Pancreas (tissue), 10 donors: Measurements from ENCODE around the gene HPN. TPM values are rescaled to one million over a fixed set of nuclear protein-coding genes. Genes with fewer than 3 reads are reported as not detected.

Experiments
- ATAC-seq, 4 donors: fragments of 200-7000 bp; cut with Tn5 transposase; one replicate each; pipeline versions ENCODE4 v1.8.0 to v1.9.1; 2020; ENCODE audit warnings: mild to moderate bottlenecking in 4 of 4, moderate library complexity in 4 of 4
- DNase-seq, 6 donors: peaks; one replicate each; pipeline ENCODE4 v3.0.0-alpha.2; 2020
- FAIRE-seq: peaks from 2 replicates; lab custom pipeline; 2012; peaks lifted over from hg19 to GRCh38; lab: Jason Lieb, UNC
- H3K27ac ChIP-seq, 4 donors: fragments of 200-600 bp; sonication (generic); 1 replicate in 3 of 4; 2 replicates in 1 of 4; pipeline versions ENCODE4 v1.5.0 to v1.8.0; 2020
- H3K27me3 ChIP-seq, 4 donors: fragments of 200-600 bp; one replicate each; pipeline ENCODE4 v1.8.0; 2021
- H3K36me3 ChIP-seq, 3 donors: fragments of 200-600 bp; sonication (generic) in 1 of 3; one replicate each; pipeline versions ENCODE4 v1.5.0 to v1.8.0; 2020 to 2021
- H3K4me1 ChIP-seq, 3 donors: fragments of 200-600 bp; one replicate each; pipeline ENCODE4 v1.8.0; 2021
- H3K4me3 ChIP-seq, 4 donors: fragments of 200-600 bp; sonication (generic) in 2 of 4; one replicate each; pipeline versions ENCODE4 v1.5.0 to v1.8.0; 2020 to 2021
- H3K9me3 ChIP-seq, 4 donors: fragments of 200-600 bp; one replicate each; pipeline ENCODE4 v1.8.0; 2021
- WGBS, 2 donors: extraction: QIAGEN DNeasy Blood & Tissue Kit; methylation state at CpG; one replicate each; pipeline ENCODE4 v1.1.7; 2013; 5-methylcytosine and 5-hydroxymethylcytosine counted together
- intact Hi-C, 3 donors: fragments of 100-400 bp; cut with DNase I; formaldehyde crosslinking; loops; one replicate each; pipeline versions ENCODE4 v1.11.1 to v1.14.2; 2022
- polyA plus RNA-seq, 2 donors: library from polyadenylated mRNA; stranded (reverse); fragments of 200-250 nt; gene quantifications; one replicate each; pipeline ENCODE4 v1.2.3, GENCODE V29; 2013
- total RNA-seq, 6 donors: library from RNA; stranded (reverse); fragmentation: NEBNext Ultra II Directional in 4 of 6; extraction: Animal tissue kit (Norgen Biotek cat#: 25700) in 4 of 6; gene quantifications; one replicate each; pipeline versions ENCODE4 v1.2.1 to v1.2.4, GENCODE V29; 2021 to 2023
- TF ChIP-seq, protein P1 (sequence below), 4 donors: fragments of 200-600 bp; sonication (generic) in 3 of 4; IDR thresholded peaks; one replicate each; pipeline versions ENCODE4 v1.5.0 to v1.8.0; 2021; ENCODE audit warnings: antibody characterized with exemption in 4 of 4
- donor health status: healthy with polysubstance abuse.
- donor health status: DM: no; HTN: no; CAD: no; lungs with moderate emphysema.
- donor health status: DM: no; HTN: no; CAD: no.
- donor health status: control.
- donor health status: control.
- donor health status: Bipolar disorder and iron deficiency.
- donor health status: DM: yes; HTN: yes; CAD: no.
- donor health status: DM: no; HTN: no; CAD: no.
- donor health status: DM: no; HTN: no; CAD: no.
- donor health status: DM: yes; HTN: yes; CAD: no.

Gene HPN
- total and polyA plus RNA-seq, 8 donors, result 93.0 to 238 (median 124) TPM

DNA sequence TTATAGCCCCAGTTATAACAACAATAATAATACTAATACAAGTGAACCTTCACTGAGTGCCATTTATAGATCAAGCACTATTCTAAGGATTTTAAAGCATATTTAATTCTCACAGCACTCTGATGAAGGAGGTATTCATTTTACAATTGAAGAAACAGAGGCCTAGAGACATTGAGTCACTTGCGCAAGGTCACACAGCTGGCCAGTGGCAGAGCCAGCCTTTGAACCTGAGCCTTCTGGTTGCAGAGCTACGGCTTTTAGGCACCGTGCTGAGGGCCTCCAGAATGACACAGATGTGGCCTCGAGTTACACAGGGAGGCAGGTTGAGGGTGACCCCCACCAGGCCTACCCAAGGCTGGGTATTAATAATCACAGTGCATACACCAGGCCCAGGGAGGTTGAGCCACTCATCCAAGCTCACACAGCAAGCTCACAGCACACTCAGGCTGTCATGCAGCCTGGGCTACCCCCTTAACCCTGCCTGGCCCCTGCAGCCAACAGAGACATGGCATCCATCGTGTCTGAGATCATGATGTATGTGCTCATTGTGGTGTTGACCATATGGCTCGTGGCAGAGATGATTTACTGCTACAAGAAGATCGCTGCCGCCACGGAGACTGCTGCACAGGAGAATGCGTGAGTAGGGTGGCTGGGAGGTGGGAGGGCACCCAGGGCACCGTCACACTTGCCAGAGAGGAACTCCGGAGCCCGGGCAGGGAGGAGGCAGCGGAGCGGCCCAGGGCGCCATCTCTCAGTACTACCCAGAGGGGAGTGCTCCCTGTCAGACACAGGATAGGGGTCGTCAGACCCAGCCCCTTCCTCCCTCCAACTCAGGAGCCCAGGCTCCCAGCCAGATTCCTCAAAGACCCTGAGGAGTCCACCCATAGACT is 2.7 kb upstream of the HPN start:
- TF ChIP-seq, protein P1, sequence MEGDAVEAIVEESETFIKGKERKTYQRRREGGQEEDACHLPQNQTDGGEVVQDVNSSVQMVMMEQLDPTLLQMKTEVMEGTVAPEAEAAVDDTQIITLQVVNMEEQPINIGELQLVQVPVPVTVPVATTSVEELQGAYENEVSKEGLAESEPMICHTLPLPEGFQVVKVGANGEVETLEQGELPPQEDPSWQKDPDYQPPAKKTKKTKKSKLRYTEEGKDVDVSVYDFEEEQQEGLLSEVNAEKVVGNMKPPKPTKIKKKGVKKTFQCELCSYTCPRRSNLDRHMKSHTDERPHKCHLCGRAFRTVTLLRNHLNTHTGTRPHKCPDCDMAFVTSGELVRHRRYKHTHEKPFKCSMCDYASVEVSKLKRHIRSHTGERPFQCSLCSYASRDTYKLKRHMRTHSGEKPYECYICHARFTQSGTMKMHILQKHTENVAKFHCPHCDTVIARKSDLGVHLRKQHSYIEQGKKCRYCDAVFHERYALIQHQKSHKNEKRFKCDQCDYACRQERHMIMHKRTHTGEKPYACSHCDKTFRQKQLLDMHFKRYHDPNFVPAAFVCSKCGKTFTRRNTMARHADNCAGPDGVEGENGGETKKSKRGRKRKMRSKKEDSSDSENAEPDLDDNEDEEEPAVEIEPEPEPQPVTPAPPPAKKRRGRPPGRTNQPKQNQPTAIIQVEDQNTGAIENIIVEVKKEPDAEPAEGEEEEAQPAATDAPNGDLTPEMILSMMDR (IDR thresholded peaks at IDR 0.05), result no peak
- Histone ChIP-seq H3K9me3 (no peaks in the 10 kb centered on the region), H3K27ac (no peak overlapping the region), H3K4me3 (no peak overlapping the region), H3K4me1 (peaks cover 0 to 14% (median 8%) of the 10 kb centered on the region in 3 donors), H3K27me3 (no peaks in the 10 kb centered on the region), H3K36me3 (no peaks in the 10 kb centered on the region)
- 82 to 86% methylated on average over 17 of the region's 17 CpGs for WGBS, 2 donors
- FAIRE-seq (no peak), DNase-seq (peak in 1 of 6 donors; percentile 58), ATAC-seq (no peak)
- intact Hi-C loops, result no loop called here

DNA sequence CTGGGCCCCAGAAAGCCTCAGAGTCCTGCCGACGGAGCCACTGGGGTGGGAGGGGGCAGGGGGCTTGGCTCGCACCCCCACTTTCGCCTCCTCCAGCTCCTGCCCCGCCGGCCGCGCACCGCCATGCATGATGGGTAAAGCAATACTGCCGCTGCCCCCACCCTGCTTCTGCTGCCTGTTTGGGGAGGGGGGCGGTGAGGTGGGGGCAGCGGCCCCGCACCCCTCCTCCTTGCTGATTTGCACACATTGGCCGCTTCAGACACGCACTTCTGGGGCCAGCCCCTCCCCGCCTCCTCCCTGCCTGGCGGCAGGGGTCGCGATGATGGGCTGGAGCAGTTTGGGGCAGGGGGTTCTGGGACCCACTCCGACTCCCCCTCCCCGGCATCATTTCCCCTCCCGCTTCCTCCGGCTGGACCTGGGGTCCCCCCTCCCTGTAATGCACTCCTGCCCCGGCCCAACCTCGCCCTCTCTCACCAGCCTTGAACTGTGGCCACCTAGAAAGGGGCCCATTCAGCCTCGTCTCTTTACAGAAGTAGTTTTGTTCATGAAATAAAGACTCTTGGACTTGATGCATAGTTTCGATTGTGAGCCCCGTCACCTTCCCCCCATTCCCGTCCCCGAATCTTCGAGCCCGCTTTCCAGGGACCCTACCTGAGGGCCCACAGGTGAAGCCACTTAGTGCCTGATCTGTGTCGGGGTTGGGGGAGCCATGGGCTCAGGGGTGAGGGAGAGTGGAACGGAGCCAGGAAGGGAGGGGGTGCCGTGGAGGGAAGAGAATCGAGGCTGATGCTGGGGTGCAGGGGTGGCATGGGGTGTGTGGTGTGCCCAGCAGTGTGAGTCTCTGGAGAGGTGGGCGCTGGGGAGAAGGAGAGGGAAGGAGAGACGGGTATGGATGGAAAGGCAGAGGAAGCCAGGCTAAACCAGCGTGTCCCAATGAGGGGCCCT is 1.4 kb upstream of the HPN start:
- peak overlapping the region; percentile 57 to 91 (median 86) for H3K27ac ChIP-seq
- FAIRE-seq (no peak), ATAC-seq (no peak), DNase-seq (peak in 2 of 6 donors; percentile 55 to 75)
- peaks cover 0 to 22% (median 8%) of the 10 kb centered on the region in 3 donors for H3K4me1 ChIP-seq
- peak overlapping the region in 1 of 4 donors; percentile 58 for H3K4me3 ChIP-seq
- no peaks in the 10 kb centered on the region for H3K9me3 ChIP-seq
- TF ChIP-seq, protein P1 (IDR thresholded peaks at IDR 0.05), result no peak
- no peaks in the 10 kb centered on the region for H3K36me3 ChIP-seq
- H3K27me3 ChIP-seq, result no peaks in the 10 kb centered on the region
- WGBS, 2 donors, result 75 to 76% methylated on average over 29 to 39 of the region's 39 CpGs
- intact Hi-C loops, result no loop called here

GRCh38 chr19:35040826-35041547 is 534 bp upstream of the HPN start:
- no peaks in the 10 kb centered on the region for H3K27me3 ChIP-seq
- H3K9me3 ChIP-seq, result no peaks in the 10 kb centered on the region
- WGBS, 2 donors, result 4 to 8% methylated on average over 29 to 36 of the region's 36 CpGs
- peaks cover 0 to 22% (median 8%) of the 10 kb centered on the region in 3 donors for H3K4me1 ChIP-seq
- H3K36me3 ChIP-seq, result no peaks in the 10 kb centered on the region
- DNase-seq, result peak; percentile 92 to 98 (median 96)
- peak overlapping the region; percentile 57 to 91 (median 86) for H3K27ac ChIP-seq
- no peak for FAIRE-seq
- TF ChIP-seq, protein P1 (IDR thresholded peaks at IDR 0.05), result no peak
- peak; percentile 72 to 80 (median 76) for ATAC-seq
- intact Hi-C loops, result no loop called here
- peak overlapping the region in 3 of 4 donors; percentile 26 to 58 (median 52) for H3K4me3 ChIP-seq

GRCh38 chr19:35042056-35042730 is 672 bp downstream of the HPN start:
- 24 to 25% methylated on average over 11 to 14 of the region's 14 CpGs for WGBS, 2 donors
- intact Hi-C loops, result no loop called here
- TF ChIP-seq, protein P1 (IDR thresholded peaks at IDR 0.05), result no peak
- DNase-seq (peak in 5 of 6 donors; percentile 79 to 86 (median 85)), FAIRE-seq (no peak), ATAC-seq (peak; percentile 26 to 56 (median 41))
- H3K4me1 ChIP-seq, result peaks cover 0 to 23% (median 8%) of the 10 kb centered on the region in 3 donors
- H3K27me3 ChIP-seq, result no peaks in the 10 kb centered on the region
- peak overlapping the region; percentile 26 to 58 (median 39) for H3K4me3 ChIP-seq
- peak overlapping the region; percentile 57 to 91 (median 86) for H3K27ac ChIP-seq
- H3K9me3 ChIP-seq, result no peaks in the 10 kb centered on the region
- H3K36me3 ChIP-seq, result no peaks in the 10 kb centered on the region
